SKM-1 (cell line): ENCODE data around the gene ZNF618.

ENCODE experiments used
- DNase-seq: peaks from one replicate; lab custom pipeline; 2025; ENCODE audit not compliant: unreplicated experiment; lab: John Stamatoyannopoulos, UW

The ZNF618 gene

DNA sequence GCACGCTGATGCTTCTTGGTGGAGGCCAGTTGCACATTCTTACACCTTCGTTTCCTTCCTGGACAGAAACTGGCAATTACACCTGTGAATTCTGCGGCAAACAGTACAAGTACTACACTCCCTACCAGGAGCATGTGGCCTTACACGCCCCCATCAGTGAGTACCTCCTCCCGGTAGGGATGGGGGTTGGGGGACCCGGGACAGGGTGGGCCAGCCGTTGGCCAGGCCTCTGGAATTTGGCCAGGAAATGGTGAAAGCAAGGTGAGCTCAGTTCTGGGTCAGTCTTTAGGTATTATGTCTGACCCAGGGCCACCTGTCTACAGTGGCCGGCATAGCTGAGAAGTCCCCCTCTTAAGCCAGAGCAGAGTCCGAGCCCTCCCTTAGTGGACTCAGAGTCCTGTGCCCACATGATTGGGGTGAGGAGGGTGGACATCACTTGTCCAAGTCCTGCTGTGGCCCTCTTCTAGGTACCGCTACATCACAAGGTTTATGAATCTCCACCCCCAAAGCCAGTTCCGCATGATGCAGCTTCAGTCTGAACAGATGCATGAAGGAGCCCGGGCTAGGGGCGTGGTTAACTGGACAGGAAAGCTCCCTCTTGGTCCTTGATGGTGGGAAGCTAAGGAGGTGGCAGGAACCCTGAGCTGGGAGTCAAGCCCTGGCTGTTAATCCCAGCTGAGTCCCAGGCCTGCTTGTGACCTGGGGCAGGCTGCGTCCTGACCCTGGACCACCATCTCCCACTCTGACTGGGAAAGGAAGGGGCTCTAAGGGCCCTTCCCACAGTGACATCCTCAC lies 140.7 kb downstream of the ZNF618 start:
- no peak for DNase-seq

DNA sequence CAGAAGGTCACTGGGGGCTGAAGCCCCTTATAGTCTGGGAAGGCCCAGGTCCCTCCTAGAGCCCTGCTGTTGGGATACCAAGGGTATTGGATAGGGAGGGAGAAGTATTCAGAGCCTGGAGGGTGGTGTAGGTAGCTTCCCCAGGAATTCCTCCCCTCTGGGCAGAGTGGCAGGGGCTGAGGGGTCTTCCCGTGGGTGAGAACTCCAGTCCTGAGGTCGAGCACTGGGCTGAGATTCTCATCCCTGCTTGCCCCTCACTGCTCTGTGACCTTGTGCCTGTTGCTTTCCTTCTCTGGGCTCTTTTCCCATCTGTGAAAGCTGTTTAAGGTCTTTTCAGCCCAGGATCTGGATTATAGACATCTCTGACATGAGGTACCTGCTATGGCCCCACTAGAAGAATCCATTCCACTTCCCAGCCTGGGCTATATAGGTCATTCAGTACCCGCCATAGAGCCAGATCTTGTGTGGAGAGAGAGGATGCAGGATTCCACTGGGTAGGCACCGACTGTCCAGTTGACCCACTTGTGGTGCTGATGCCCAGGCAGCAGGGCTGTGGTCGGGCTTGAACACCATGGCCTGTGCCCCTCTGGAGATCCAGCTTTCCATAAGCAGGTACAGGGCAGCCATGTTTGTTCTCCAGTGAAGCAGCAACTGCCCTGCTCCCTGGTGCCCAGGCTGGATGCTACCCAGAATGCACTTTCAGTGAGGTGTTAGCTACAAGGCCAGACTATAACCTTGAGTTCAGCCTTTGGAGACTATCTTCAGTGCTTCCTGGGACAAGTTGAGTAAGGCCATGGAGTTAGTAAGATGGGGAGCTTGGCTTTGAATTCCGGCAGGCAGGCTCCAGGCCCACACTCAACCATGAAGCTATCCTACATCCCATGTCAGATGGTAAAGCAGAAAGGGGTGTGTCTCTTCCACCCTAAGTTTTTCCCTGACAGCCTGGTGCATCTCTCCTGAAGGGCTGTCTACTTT lies 141.9 kb downstream of the ZNF618 start:
- DNase-seq, result no peak

DNA sequence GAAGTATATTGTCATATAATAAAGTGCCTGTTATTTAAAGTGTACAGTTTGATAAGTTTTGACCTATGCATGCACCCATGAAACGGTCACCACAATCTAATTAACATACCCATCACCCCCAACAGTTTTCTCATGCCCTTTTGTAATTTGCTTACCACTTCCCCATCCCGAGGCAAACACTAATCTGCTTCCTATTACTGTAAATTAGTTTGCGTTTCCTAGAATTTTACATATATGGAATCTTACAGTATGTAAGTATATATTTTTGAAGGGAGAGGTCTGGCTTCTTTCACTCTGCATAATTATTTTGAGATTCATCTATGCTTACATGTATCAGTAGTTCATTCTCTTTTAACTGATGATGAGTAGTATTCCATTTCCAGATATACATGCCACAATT lies 145.5 kb downstream of the ZNF618 start:
- no peak for DNase-seq

DNA sequence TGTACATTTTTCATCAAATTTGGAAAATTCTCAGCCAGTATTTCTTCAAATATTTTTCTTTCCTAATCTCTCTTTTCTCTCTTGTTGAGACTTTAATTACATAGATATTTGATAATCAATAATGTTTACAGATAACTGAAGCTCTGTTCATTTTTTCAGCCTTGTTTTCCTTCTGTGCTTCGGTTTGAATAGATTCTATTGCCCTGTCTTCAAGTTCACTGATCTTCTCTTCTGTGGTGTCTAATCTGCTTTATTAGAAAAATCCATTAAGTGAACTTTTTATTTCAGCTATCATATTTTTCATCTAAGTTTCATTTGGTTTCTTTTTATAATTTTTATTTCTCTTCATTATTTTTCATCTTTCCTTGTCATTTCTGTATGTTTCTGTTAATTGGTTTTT lies 147.9 kb downstream of the ZNF618 start:
- no peak for DNase-seq

DNA sequence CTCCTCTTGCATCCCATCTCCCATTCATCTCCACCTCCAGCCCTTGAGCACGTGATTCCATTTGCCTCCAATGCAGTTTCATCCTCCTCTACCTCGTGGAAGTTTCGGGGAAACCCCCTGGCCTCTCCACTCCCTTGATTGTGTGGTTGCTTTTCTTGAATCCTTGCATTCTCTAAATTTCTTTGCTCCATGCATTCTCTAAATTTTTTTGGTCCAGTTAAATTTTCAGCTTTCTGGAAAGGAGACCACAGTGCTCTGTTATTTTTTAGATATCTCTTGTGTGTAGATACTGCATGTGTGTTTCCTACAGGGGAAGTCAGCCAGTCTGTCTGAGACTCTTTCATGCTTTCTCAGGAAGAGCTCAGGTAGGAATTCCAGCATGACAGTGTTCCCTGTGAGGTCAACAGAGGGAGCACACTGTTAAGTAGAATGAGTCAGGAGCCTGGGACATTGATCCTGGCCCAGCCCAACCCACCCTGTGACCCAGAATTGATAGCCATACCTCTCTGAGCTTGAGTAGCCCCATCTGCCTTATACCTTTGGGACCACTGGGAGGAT lies 149.2 kb downstream of the ZNF618 start:
- DNase-seq, result no peak

DNA sequence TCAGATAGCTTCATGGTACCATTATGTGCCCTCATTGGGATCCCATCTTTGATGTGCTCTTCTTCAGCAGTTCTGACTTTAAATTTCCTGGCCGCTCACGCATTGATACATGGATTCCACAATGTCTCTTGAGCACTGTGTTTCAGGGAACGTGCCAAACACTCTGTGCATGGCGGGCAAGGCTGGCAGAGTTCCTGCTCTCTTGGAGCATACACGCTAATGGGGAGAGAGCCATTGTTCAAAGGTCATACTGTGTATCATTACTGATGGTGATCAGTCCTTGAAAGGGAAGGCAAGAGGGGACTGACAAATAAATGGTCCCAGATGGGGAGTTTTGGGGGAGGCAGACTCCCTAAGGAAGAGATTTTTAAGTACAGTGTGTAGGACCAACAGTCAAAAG lies 149.7 kb downstream of the ZNF618 start:
- DNase-seq, result no peak

DNA sequence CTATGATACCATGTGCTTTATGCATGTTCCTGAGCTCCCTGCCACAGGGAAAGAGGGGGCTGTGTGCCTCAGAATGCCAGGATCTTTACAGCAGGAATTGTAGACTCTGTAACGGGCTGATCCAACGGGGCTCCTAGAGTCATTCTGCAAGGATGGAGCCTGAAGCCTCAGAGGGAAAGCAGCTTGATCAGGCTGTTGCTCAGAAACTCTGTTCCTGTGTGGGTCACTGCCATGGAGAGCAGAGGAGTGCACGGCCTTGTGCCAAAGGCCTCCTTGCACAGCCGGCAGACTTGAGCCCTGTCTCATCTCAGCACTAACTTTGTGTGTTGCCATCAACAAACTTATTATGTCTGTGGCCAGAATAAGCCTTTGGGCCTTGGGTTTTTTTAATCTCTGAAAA lies 150.2 kb downstream of the ZNF618 start:
- no peak for DNase-seq

DNA sequence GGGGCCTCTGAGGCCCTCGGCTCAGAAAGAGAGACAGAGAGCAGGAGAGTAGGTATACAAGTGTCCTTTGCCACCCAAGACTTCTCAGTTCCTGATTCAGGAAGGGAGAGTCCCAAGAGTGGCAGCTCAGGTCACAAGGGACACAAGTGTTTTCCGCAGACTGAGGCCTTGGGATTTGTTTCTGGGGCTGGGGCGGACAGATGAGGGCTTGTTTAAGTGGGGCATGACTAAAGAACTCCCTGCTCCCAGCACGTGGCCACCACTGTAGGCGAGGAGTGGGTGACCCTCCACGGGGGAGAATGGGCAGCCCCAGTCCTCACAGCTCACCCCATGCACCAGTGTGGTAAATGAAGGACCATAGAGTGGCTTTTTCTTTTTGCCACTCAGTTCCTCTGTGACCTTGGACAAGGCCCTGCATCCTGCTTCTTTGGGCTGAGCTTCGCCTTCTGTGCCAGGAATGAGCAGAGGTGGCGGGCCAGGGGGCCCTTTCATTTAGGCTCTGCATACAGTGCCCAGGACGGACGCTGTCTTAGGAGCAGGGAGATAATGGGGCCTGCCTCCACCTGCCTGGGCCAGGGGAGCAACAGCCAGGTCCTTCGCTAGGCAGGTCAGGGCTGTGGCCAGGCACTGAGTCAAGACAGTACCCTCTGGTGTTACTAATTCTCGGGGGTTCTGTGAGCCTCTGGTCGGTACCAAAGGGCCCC lies 151.2 kb downstream of the ZNF618 start:
- DNase-seq, result no peak

DNA sequence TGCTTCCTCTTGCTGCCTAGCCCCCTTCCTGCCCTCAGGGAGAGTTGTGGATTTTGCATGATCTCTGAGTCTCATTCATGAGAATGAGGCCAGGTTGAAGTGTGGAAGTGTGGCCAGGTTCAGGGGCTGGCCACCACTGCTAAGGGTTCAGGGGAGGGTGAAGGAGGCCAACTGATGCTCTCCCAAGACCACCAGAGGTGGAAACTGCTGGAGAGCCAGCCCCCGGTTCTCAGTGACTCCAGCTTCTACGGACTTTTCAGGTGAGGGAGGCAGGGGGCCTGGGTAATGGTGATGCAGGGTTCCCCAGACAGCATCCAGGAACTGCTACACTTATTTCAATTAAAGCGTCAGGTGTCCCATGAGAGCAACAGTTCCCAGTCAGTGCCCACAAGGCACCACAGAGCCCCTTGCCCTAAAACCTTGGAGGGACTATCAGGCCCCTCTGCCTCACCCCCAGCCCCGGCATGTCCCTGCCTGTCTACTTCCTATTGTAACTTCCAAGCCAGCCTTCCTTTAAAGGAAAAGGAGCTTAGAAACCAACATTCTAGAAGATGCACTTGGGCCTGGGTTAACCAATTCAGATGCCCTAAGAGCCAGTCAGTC lies 151.9 kb downstream of the ZNF618 start:
- no peak for DNase-seq

DNA sequence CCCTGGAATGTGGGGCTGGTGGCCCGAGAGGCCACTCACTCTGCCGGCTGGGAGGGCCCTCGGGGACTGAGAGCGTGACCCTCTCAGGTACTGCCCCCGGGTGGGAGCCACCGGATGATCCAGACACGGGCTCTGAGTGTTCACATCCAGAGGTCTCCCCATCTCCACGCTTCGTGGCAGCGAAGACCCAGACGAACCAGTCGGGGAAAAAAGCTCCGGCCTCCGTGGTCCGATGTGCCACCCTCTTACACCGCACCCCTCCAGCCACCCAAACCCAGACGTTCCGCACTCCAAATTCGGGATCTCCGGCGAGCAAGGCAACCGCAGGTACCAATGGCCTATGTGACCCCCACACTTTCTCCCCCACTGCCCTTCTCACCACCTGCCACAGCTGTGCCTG lies 152.5 kb downstream of the ZNF618 start:
- DNase-seq, result no peak

DNA sequence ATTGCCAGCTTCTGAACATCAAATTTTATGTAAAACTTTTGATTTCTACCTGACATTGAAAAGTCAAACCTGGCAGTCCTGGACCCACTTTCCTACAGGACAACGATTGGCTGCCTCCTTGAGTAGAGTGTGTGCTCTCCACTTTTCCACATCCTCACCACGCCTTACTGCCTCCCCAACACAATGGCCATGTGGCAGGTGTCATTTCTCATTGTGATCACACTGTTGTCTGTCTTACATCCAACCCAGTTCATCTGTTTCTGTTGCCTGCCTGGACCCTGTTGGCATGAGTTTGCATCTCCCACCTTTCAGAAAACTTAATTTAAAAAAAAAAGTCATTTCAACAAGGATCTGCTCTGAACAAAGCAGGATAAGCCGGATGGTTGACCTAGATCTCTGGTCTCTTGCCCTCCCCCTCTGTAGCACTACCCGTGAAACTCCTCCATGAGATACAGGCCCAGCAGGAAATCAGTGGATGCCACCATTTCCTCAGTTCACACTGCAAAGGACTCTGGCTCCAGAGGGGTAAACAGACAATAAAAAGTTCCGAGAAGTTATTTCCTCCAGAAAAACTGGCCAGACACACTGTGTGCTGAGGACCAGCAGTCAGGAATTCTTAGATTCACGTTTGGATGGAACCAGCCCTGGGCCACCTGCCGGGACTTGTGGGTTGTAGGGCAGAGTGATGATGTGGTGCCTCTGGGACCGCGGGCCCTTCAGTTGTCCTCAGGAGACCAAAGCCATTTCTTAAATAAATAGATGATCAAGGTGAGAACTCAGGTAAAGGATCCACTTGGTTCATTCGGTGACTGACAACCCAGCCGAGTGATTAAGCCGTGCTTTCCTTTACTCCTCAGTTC lies 153.4 kb downstream of the ZNF618 start:
- no peak for DNase-seq

DNA sequence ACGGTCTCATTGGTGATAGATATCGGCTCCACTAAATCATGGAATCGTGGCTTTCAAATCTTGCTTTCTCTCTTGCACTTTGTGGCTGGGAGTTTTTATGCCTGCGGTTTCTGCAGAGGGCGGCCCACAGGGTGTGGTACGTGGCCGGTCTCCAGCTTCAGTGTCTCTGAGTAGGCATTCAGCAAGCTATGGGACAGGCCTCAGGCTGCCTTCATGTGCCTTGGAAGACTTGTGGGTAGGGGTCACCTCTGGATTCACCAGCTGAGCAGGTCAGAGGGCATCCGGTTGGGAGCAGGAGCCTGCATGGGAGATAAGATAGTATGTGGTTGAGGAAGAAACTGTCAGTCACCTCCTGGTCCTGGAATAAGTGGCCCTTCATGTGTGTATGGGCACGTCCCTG lies 154.3 kb downstream of the ZNF618 start:
- no peak for DNase-seq

DNA sequence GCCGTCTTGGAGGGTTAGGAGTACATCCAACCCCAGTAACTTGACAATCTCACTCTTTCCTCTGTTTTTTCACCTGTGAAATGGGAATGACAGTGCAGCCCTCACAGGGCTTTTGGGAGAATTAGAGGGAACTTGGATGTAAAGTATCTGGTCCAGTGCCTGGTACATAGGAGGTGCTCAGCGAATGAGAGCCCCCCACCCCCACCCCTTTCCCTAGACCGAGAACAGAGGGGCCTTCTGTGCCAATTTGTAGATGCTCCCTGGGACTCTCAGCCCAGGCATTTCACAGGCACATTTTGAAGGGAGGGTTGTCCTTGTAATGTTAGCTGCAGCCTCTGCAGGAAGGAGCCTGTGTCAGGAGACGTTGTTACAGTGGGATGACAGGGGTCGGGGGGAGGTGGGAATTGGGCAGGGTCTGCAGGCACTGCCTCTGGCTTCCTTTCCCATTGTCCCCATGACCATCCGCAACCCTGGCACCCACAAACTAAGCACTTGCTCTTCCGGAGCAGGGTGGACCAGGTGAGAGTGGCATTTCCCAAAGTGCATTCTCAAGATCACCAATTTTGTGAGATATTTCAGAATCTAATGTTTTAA lies 155.0 kb downstream of the ZNF618 start:
- no peak for DNase-seq

DNA sequence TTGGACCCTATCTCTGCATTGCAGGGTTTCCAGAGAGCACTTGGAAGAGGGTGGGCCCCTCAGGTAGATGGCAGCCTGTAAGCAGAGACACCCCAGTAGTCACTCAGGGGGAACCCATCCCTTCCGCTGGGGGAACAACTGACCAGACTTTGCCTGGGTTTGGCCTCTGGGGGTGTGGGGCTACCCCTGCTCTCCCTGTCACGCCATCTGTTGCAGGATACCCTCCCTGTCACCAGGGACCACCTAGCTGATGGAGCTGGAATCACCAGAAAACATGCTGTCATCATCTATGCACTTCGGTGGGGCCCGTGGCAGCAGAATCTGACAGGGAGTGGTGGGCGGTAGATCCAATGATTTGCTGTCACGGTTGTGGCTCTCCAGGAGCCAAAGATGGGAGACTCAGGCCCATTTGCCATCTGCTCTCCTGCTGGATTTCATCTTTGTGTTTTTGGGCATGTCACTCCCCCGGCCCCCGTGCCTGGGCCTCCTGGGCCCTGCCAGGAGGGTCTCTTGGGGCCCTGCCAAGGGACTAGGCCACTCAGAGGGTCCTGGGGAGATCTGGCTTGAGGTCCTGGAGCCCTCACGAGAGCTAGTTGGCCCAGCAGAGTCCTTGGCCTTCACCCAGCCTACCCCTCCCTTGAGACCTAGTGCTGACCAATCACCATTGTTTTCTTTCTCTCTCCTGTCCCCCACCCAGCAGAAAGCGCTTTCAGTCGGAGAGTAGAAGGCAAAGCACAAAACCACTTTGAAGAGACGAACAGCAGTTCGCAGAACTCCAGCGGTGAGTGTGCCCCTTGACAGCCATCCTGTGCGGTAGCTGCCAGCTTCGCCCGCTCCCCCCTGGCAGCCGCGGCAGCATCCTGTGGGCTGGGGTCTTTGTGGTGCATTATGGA lies 156.1 kb downstream of the ZNF618 start:
- no peak for DNase-seq

DNA sequence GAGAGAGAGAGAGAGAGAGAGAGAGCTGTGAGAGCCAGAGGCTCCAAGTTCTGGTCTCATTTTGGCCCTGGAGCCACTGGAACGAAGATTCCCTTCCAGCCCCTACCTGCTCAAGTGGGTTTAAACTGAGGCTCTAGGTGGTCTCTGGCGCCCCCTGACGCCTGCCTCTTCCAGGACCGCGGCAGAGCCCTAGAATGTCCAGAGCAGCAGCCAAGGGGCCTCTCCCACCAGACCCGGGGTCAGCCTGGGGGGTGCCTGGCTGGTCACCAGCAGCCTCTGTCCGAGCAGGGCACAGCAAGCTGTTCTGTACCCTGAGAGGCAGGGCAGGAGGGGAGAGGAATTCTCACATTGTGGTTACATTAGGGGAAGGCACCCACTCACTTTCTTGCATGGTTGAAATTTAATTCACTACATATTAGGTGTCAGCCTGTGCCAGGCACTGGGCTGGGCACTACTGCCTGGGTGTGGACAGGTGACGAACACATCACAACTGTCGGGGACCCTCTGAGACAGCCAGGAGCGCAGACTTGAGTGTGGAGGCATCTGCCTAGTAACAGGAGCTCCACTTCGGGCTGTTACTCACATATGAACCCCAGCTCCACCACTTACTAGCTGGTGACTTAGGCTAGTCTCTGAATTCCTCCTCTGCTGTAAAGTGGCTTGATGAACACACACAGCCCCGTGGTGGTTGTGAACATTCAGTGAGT lies 157.4 kb downstream of the ZNF618 start:
- no peak for DNase-seq

DNA sequence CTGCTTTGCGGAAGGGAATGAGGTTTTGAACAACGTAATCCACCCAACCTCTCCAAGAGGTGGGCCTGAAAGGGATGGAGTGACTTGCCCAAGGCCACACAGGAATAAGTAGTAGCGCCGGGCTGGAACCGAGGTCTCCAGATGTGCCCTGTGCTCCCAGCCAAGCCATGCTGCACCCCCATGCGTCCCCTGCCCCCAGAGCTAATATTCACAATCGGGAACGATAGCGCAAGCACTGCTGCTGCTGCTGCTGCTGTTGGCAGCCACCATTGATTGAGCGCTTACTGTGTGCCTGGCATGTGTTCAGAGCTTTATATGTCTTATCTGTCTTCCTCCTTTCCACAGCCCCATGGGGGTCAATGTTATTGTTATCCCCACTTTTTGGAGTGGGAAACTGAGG lies 158.1 kb downstream of the ZNF618 start:
- DNase-seq, result no peak

DNA sequence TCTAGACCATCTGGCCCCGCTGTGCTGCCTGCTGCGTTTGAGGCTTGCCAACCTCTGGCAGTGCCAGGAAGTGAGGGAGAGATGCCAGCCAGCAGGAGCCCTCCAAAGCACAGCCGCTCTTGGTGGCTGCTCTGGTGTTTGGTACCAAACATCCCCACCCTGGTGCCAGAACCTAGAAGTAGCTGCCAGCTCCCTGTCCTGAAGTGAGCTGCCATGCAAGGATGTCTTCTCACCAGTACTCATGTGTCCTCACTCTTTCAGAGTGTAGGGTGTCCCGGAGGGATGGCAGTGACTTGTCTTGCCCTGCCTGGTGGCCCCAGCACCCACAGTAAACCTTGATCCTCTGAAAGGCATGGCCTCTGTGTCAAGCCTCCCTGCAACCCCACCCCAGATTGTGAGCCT lies 158.6 kb downstream of the ZNF618 start:
- no peak for DNase-seq
